Prostate gland (tissue), 2 donors: ENCODE results near the gene PRR23E.

Experiments used
- POLR2A ChIP-seq: fragments of 450-650 bp; IDR thresholded peaks from one replicate; pipeline ENCODE4 v1.6.1; 2016; ENCODE audit warnings: antibody characterized with exemption, mild to moderate bottlenecking
- POLR2AphosphoS5 ChIP-seq: sonication (generic); formaldehyde crosslinking; IDR thresholded peaks from one replicate; pipeline ENCODE4 v1.6.1; 2017; ENCODE audit warnings: antibody characterized with exemption
- TF ChIP-seq, protein P1 (sequence below), 4 experiments: fragments of 200-600 bp in 2 of 4; fragments of 450-650 bp in 2 of 4; sonication (generic) in 2 of 4; IDR thresholded peaks; 1 replicate in 3 of 4; 2 replicates in 1 of 4; pipeline ENCODE4 v1.5.1; 2016 to 2019; ENCODE audit warnings: antibody characterized with exemption in 4 of 4, mild to moderate bottlenecking in 2 of 4, moderate library complexity in 2 of 4

DNA sequence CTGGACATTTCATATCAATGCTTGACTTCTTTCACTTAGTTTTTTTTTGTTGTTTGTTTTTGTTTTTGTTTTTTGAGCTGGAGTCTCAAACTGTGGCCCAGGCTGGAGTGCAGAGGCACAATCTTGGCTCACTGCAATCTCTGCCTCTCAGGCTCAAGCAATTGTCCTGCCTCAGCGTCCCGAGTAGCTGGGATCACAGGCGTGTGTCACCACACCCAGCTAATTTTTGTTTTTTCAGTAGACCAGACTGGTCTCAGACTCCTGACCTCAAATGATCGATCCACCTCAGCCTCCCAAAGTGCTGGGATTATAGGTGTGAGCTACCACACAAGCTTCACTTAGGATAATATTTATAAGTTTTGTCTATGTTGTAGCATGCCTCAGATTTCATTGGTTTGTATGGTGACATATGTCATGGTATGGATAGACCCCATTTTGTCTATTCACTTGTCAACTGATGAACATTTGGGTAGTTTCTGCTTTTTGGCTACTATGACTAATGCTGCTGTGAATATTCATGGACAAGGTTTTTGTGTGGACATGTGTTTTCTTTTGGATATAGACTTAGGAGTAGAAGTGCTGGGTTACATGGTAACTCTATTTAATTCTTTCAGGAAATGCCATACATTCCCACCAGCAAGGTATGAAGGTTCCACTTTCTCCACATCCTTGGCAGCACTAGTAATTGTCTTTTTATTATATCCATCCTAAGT is 6.8 kb upstream of the PRR23E start:
- TF ChIP-seq, protein P1, sequence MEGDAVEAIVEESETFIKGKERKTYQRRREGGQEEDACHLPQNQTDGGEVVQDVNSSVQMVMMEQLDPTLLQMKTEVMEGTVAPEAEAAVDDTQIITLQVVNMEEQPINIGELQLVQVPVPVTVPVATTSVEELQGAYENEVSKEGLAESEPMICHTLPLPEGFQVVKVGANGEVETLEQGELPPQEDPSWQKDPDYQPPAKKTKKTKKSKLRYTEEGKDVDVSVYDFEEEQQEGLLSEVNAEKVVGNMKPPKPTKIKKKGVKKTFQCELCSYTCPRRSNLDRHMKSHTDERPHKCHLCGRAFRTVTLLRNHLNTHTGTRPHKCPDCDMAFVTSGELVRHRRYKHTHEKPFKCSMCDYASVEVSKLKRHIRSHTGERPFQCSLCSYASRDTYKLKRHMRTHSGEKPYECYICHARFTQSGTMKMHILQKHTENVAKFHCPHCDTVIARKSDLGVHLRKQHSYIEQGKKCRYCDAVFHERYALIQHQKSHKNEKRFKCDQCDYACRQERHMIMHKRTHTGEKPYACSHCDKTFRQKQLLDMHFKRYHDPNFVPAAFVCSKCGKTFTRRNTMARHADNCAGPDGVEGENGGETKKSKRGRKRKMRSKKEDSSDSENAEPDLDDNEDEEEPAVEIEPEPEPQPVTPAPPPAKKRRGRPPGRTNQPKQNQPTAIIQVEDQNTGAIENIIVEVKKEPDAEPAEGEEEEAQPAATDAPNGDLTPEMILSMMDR (IDR thresholded peaks at IDR 0.05): no peak
- TF ChIP-seq POLR2A (no peak), POLR2AphosphoS5 (no peak)
